NCI-H1105 treated with DMSO at 0.1 percent for 48 hours (cell line): ENCODE data around the gene OR10A2.
A peak's percentile ranks its signal among the peaks of the same experiment; 100 is the strongest.
"Not testable (repeated sequence)": the region's sequence is repeated elsewhere in the genome, so short reads cannot be mapped to it uniquely, and the experiment has no call there.

Experiments
- DNase-seq: peaks from one replicate; lab custom pipeline; 2025; lab: John Stamatoyannopoulos, UW

The OR10A2 gene

GRCh38 chr11:6862961-6863360, at the start of gene OR10A2:
Gene OR10A2, plus strand, starts transcription at chr11:6863057. Its CDS starts 6,698 bp downstream, at chr11:6869755.
- peak; percentile 33 for DNase-seq

GRCh38 chr11:6813656-6814055, 49.2 kb upstream of the OR10A2 start:
- no peak for DNase-seq

- DNase-seq: no peak
Measured at GRCh38 chr11:6817694-6818093, 45.2 kb upstream of the OR10A2 start.

GRCh38 chr11:6818967-6819366, 43.9 kb upstream of the OR10A2 start:
- DNase-seq: no peak

GRCh38 chr11:6824136-6824823, 38.6 kb upstream of the OR10A2 start:
- peak; percentile 24 for DNase-seq

- peak; percentile 16 for DNase-seq
Measured at GRCh38 chr11:6825231-6825744, 37.6 kb upstream of the OR10A2 start.

- DNase-seq: no peak
Measured at GRCh38 chr11:6828103-6828502, 34.8 kb upstream of the OR10A2 start.

GRCh38 chr11:6833356-6833755, 29.5 kb upstream of the OR10A2 start:
- DNase-seq: no peak

GRCh38 chr11:6834021-6834420, 28.8 kb upstream of the OR10A2 start:
- no peak for DNase-seq

GRCh38 chr11:6841694-6842093, 21.2 kb upstream of the OR10A2 start:
- no peak for DNase-seq

- no peak for DNase-seq
Measured at GRCh38 chr11:6843670-6844069, 19.2 kb upstream of the OR10A2 start.

GRCh38 chr11:6844356-6844755, 18.5 kb upstream of the OR10A2 start:
- no peak for DNase-seq

- DNase-seq: no peak
Measured at GRCh38 chr11:6845383-6845782, 17.5 kb upstream of the OR10A2 start, which contains the start of gene OR10A5. Gene OR10A5, plus strand, starts transcription at chr11:6845683. Its CDS starts 0 bp downstream, at chr11:6845683.

- no peak for DNase-seq
Measured at GRCh38 chr11:6850526-6850925, 12.3 kb upstream of the OR10A2 start.

- DNase-seq: not testable (repeated sequence)
Measured at GRCh38 chr11:6854801-6855200, 8.1 kb upstream of the OR10A2 start.

- DNase-seq: no peak
Measured at GRCh38 chr11:6855971-6856541, 6.8 kb upstream of the OR10A2 start.

- no peak for DNase-seq
Measured at GRCh38 chr11:6856871-6857270, 6.0 kb upstream of the OR10A2 start.

GRCh38 chr11:6864438-6864837, 1.6 kb downstream of the OR10A2 start:
- no peak for DNase-seq

GRCh38 chr11:6871278-6871677, 8.4 kb downstream of the OR10A2 start:
- DNase-seq: no peak

GRCh38 chr11:6875761-6876160, 12.9 kb downstream of the OR10A2 start:
- no peak for DNase-seq

- DNase-seq: no peak
Measured at GRCh38 chr11:6876325-6876724, 13.5 kb downstream of the OR10A2 start, which contains the start of gene OR10A4. Gene OR10A4, plus strand, starts transcription at chr11:6876625. Its CDS starts 23 bp downstream, at chr11:6876648.

GRCh38 chr11:6876914-6877313, 14.1 kb downstream of the OR10A2 start:
- no peak for DNase-seq

GRCh38 chr11:6882751-6883150, 19.9 kb downstream of the OR10A2 start:
- DNase-seq: no peak
